ENCODE data around the gene S1PR5.

S1PR5 gene

GRCh38 chr19:10517361-10517759, at the start of gene S1PR5:
Gene S1PR5, minus strand, starts transcription at chr19:10517447. Its CDS starts 2,436 bp downstream, at chr19:10515011.
- Mint-ChIP-seq H3K4me3 (peak within 1 kb of the TSS; percentile 55), H3K9me3 (no peaks in the 10 kb centered on the region), H3K27me3 (peaks cover 65% of the 10 kb centered on the region), H3K4me1 (ENCODE audit: low read depth) (peaks cover 29% of the 10 kb centered on the region), H3K27ac (no peak within 1 kb of the TSS), H3K36me3 (ENCODE audit: low read depth) (no peaks in the 10 kb centered on the region)
- peak; percentile 38 for DNase-seq

DNA sequence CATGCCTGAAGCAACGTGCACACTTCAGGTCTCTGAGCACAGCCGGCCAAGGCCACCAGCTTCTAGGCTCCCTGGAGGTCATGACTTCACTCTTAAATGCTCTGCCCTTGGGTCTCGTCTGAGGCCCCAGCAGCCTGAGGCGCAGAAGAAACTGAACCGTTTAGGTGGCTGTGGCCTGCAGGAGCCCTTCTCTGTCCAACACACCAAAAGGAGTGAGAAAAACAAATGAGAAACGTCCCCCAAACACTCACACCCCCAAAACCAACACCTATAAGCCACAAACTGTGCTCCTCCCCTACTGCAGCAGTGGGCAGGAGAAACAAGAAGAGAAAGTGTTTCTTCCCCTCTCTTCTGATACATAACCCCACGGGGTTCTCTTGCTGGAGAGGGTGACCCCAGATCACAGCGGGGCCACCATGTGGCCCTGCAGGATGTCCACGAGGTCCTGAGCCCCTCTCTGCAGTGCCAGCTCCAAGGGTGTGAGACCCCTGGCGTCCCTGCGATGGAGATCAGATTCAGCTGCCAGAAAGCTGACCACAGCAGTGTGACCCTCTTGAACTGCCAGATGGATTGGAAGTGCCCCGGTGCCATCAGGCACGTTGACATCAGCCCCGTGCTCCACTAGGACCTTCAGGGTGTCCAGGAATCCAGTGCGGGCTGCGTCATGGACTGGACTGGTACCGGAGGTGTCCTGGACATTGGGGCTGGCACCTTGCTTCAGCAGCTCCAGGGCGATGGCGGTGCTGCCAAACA, 49.6 kb upstream of the S1PR5 start:
- peak; percentile 73 for DNase-seq
- H3K4me3 Mint-ChIP-seq, result peak overlapping the region; percentile 91
- no peaks in the 10 kb centered on the region for H3K27me3 Mint-ChIP-seq
- peaks cover 43% of the 10 kb centered on the region for H3K4me1 Mint-ChIP-seq (ENCODE audit: low read depth)
- peak overlapping the region; percentile 94 for H3K27ac Mint-ChIP-seq
- H3K9me3 Mint-ChIP-seq, result no peaks in the 10 kb centered on the region
- H3K36me3 Mint-ChIP-seq (ENCODE audit: low read depth), result peaks cover 52% of the 10 kb centered on the region

DNA sequence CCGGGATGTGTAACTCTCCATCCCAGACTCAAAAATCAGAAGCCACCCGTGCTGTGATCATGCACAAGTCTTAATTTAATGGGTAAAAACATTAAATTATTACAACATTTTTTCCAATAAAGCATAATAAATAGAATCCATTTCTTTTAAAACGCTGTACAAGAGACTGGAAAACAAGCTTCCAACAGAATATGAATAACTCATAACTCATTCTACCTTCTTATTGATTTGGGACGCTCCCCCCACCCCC, 49.1 kb upstream of the S1PR5 start:
- no peak for DNase-seq
- no peaks in the 10 kb centered on the region for H3K27me3 Mint-ChIP-seq

DNA sequence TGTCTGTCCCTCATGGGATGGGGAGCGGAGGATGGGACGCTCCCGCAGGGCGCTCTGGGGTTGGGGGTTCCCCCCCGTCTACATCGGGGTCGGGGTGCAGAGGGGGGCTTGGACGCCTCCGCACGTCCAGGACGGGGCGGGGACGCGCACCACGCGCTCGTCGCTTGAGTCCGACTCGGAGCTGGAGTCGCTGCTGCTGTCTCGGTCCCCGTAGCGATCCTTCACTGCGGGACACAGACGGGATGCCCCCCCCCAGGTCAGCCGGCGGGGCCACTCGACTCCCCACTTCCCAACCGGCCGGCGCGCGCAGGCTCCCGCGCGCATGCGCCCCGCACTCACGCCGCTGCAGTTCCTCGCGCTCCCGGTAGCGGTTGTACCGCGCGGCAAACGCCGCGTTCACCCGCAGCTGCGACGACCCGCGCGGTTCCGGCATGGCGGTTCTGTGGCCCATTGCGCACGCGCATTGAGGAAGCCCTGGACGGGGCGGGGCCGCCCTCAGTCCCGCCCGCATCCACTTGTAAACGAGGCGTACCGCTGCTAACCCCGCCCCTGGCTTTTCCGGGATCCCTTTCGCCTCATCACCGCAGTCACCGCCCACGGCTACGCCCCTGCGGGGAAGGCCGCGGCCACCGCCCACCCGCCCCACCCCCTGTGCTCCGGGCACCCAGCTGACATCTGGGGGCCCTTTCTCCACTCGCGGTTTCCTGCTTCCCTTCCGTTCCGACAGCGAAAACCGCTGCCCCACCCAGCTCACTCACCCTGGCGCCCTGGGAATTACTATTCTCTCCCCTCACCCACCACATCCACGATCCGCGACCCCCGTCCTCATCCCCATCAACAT, 48.5 kb upstream of the S1PR5 start, which contains the start of gene KRI1:
Gene KRI1, minus strand, starts transcription at position 444 of the 841 bp plus-strand sequence. Its CDS starts 11 bp downstream, at position 433.
- Mint-ChIP-seq H3K4me1 (ENCODE audit: low read depth) (peaks cover 53% of the 10 kb centered on the region), H3K36me3 (ENCODE audit: low read depth) (peaks cover 62% of the 10 kb centered on the region), H3K9me3 (no peaks in the 10 kb centered on the region), H3K27ac (peak within 1 kb of the TSS; percentile 94), H3K4me3 (peak within 1 kb of the TSS; percentile 91), H3K27me3 (no peaks in the 10 kb centered on the region)
- peak; percentile 99 for DNase-seq

More for the DNA sequence above, 49.1 kb upstream of the S1PR5 start:
- H3K27ac Mint-ChIP-seq, result peak overlapping the region; percentile 94
- peaks cover 48% of the 10 kb centered on the region for H3K4me1 Mint-ChIP-seq (ENCODE audit: low read depth)
- H3K4me3 Mint-ChIP-seq, result peak overlapping the region; percentile 91
- H3K9me3 Mint-ChIP-seq, result no peaks in the 10 kb centered on the region
- H3K36me3 Mint-ChIP-seq (ENCODE audit: low read depth), result peaks cover 57% of the 10 kb centered on the region

- Mint-ChIP-seq H3K27ac (peak overlapping the region; percentile 94), H3K4me3 (peak overlapping the region; percentile 91), H3K27me3 (no peaks in the 10 kb centered on the region), H3K9me3 (no peaks in the 10 kb centered on the region), H3K4me1 (ENCODE audit: low read depth) (peaks cover 51% of the 10 kb centered on the region), H3K36me3 (ENCODE audit: low read depth) (peaks cover 69% of the 10 kb centered on the region)
- peak; percentile 75 for DNase-seq
These were observed 47.9 kb upstream of the S1PR5 start for GRCh38 chr19:10565028-10565566.

GRCh38 chr19:10562609-10563008, 45.4 kb upstream of the S1PR5 start:
- no peaks in the 10 kb centered on the region for H3K9me3 Mint-ChIP-seq
- peaks cover 81% of the 10 kb centered on the region for H3K36me3 Mint-ChIP-seq (ENCODE audit: low read depth)
- peak overlapping the region; percentile 76 for H3K27ac Mint-ChIP-seq
- no peaks in the 10 kb centered on the region for H3K27me3 Mint-ChIP-seq
- no peak for DNase-seq
- H3K4me1 Mint-ChIP-seq (ENCODE audit: low read depth), result peaks cover 42% of the 10 kb centered on the region
- H3K4me3 Mint-ChIP-seq, result no peak overlapping the region

GRCh38 chr19:10560154-10560553, 42.9 kb upstream of the S1PR5 start:
- Mint-ChIP-seq H3K36me3 (ENCODE audit: low read depth) (peaks cover 82% of the 10 kb centered on the region), H3K27ac (peak overlapping the region; percentile 9)

GRCh38 chr19:10557603-10558197, 40.5 kb upstream of the S1PR5 start:
- Mint-ChIP-seq H3K36me3 (ENCODE audit: low read depth) (peaks cover 94% of the 10 kb centered on the region), H3K9me3 (no peaks in the 10 kb centered on the region), H3K27me3 (no peaks in the 10 kb centered on the region), H3K4me1 (ENCODE audit: low read depth) (peaks cover 52% of the 10 kb centered on the region), H3K27ac (peak overlapping the region; percentile 82), H3K4me3 (no peak overlapping the region)
- no peak for DNase-seq

More at GRCh38 chr19:10560154-10560553, 42.9 kb upstream of the S1PR5 start:
- peaks cover 38% of the 10 kb centered on the region for H3K4me1 Mint-ChIP-seq (ENCODE audit: low read depth)
- H3K4me3 Mint-ChIP-seq, result no peak overlapping the region
- H3K9me3 Mint-ChIP-seq, result no peaks in the 10 kb centered on the region
- no peak for DNase-seq
- H3K27me3 Mint-ChIP-seq, result no peaks in the 10 kb centered on the region

DNA sequence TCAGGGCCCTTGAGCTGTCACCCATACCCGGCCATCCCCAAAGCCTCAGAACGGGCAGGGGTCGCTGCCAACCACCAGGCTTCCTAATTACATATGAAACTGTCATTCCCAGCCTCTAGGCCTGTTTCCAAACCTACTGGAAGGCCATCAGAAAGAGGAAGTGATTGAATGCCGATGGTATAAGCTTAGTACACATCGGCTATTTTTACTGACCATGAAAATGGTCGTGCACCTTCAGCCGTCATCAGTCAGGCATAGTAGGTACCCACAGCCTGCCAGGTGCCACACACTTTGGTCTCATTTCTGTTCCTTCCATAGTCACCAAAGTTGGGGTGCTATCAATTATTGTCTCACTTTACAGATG, 38.3 kb upstream of the S1PR5 start:
- Mint-ChIP-seq H3K9me3 (no peaks in the 10 kb centered on the region), H3K27me3 (no peaks in the 10 kb centered on the region), H3K4me3 (no peak overlapping the region), H3K36me3 (ENCODE audit: low read depth) (peaks cover 94% of the 10 kb centered on the region), H3K27ac (peak overlapping the region; percentile 93), H3K4me1 (ENCODE audit: low read depth) (peaks cover 49% of the 10 kb centered on the region)
- DNase-seq, result no peak

DNA sequence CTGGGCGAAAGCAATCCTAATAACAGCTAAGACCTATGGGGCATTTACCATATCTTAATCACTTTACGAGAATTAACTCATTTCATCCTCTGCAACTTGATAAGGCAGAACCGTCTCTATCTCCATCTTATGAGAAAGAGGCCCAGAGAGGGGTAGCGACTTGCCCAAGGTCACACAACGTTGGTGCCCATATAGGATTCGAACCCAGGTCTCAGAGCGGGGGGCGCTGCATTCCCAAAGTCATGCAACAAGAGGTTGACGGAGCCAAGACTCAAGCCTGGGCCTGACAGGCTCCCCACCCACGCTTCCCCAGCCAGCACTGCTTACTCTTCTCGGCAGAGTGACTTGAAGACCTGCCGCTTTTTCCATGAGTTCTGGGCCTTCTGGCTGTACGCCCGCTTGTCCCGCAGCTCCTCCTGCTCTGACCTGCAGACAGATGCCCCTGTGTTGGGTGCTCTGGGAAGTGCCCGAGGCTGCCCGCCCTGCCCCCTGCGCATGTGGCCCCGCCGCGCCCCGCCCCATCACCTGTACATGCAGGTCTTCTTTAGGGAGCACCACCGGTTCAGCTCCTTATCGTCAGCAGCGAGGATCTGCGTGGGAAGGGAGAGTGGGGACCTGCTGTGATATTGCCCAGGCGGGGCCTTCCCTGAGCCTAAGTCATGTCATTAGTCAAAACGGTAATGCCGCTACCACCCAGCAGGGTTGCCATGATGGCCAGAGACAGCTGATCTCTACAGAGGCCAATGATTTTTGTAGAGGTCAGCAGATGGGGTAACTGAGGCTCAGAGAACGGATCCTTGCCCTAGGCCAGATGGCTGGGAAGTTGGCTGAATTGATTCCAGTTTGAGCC, 37.7 kb upstream of the S1PR5 start:
- Mint-ChIP-seq H3K9me3 (no peaks in the 10 kb centered on the region), H3K27me3 (no peaks in the 10 kb centered on the region), H3K36me3 (ENCODE audit: low read depth) (peaks cover 94% of the 10 kb centered on the region), H3K4me3 (no peak overlapping the region), H3K4me1 (ENCODE audit: low read depth) (peaks cover 54% of the 10 kb centered on the region), H3K27ac (peak overlapping the region; percentile 93)
- DNase-seq, result no peak

GRCh38 chr19:10553943-10554381, 36.7 kb upstream of the S1PR5 start:
- peaks cover 93% of the 10 kb centered on the region for H3K36me3 Mint-ChIP-seq (ENCODE audit: low read depth)
- no peaks in the 10 kb centered on the region for H3K9me3 Mint-ChIP-seq
- DNase-seq, result peak; percentile 64
- H3K4me1 Mint-ChIP-seq (ENCODE audit: low read depth), result peaks cover 54% of the 10 kb centered on the region
- no peaks in the 10 kb centered on the region for H3K27me3 Mint-ChIP-seq
- H3K27ac Mint-ChIP-seq, result peak overlapping the region; percentile 93
- H3K4me3 Mint-ChIP-seq, result peak overlapping the region; percentile 51

- peak; percentile 41 for DNase-seq
- Mint-ChIP-seq H3K4me3 (peak overlapping the region; percentile 51), H3K36me3 (ENCODE audit: low read depth) (peaks cover 93% of the 10 kb centered on the region), H3K27me3 (no peaks in the 10 kb centered on the region), H3K9me3 (no peaks in the 10 kb centered on the region), H3K27ac (peak overlapping the region; percentile 93), H3K4me1 (ENCODE audit: low read depth) (peaks cover 51% of the 10 kb centered on the region)
These were observed 35.9 kb upstream of the S1PR5 start for GRCh38 chr19:10553087-10553667.

DNA sequence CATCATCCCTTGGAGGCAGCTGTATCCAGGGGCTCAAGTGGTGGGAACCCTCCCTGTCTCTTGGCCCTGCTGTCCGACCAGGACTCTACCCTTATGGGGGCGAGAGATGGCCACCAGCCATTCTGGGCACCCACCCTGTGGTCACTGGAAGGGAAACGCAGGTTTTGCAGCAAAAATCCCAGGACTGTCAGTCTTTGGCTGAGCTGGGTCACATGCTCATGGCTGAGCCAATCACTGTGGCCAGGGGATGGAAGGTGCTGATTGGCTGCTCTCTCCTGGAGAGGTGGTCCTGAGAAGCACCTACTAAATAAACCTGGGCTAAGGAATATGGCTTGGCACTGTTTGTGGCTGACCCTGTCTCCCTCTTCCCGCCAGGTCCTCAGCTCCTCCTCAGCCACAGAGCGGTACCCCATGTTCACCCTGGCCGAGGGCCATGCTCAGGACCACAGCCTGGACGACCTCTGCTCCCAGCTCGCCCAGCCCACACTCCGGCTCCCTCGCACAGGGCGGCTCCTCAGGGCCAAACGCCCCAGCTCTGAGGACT, 35.3 kb upstream of the S1PR5 start:
- H3K27ac Mint-ChIP-seq, result peak overlapping the region; percentile 93
- H3K4me3 Mint-ChIP-seq, result no peak overlapping the region
- H3K27me3 Mint-ChIP-seq, result no peaks in the 10 kb centered on the region
- peaks cover 89% of the 10 kb centered on the region for H3K36me3 Mint-ChIP-seq (ENCODE audit: low read depth)
- peaks cover 49% of the 10 kb centered on the region for H3K4me1 Mint-ChIP-seq (ENCODE audit: low read depth)
- DNase-seq, result peak; percentile 59
- no peaks in the 10 kb centered on the region for H3K9me3 Mint-ChIP-seq

Measured in activated T-cell treated with anti-CD3 and anti-CD28 coated beads, Interleukin-2, amount 50 U/mL, for 24 hours (primary cell).